Spleen (tissue), 11 donors: ENCODE measurements around the gene TBX4. TPM values are rescaled to one million over a fixed set of nuclear protein-coding genes. Genes with fewer than 3 reads are reported as not detected.
A peak's percentile ranks its signal among the peaks of the same experiment; 100 is the strongest.

ENCODE experiments used
- DNase-seq: peaks from one replicate; pipeline ENCODE4 v3.0.0-alpha.2; 2020
- H3K27ac ChIP-seq, 8 donors: fragments of 200-600 bp; sonication (generic) in 7 of 8; 1 replicate in 4 of 8; 2 replicates in 4 of 8; pipeline versions ENCODE4 v1.5.0 to v1.8.0; 2016 to 2021; ENCODE audit warnings: inconsistent platforms in 4 of 8, mild to moderate bottlenecking in 4 of 8, moderate library complexity in 1 of 8
- H3K27me3 ChIP-seq, 7 donors: fragments of 200-600 bp; sonication (generic) in 6 of 7; replicated peaks in 1 of 7; 1 replicate in 4 of 7; 2 replicates in 3 of 7; pipeline versions ENCODE4 v1.5.0 to v1.8.0; 2016 to 2021; ENCODE audit warnings: inconsistent platforms in 3 of 7, mild to moderate bottlenecking in 1 of 7
- H3K36me3 ChIP-seq, 6 donors: fragments of 200-600 bp; sonication (generic) in 5 of 6; 1 replicate in 4 of 6; 2 replicates in 2 of 6; pipeline versions ENCODE4 v1.5.0 to v1.8.0; 2016 to 2021; ENCODE audit warnings: inconsistent platforms in 2 of 6
- H3K4me1 ChIP-seq, 6 donors: fragments of 200-600 bp; sonication (generic) in 5 of 6; 1 replicate in 3 of 6; 2 replicates in 3 of 6; pipeline versions ENCODE4 v1.5.0 to v1.8.0; 2016 to 2021; ENCODE audit warnings: inconsistent platforms in 3 of 6
- H3K4me3 ChIP-seq, 8 donors: fragments of 200-600 bp; sonication (generic) in 7 of 8; 1 replicate in 4 of 8; 2 replicates in 4 of 8; pipeline versions ENCODE4 v1.5.0 to v1.8.0; 2016 to 2021; ENCODE audit warnings: inconsistent platforms in 4 of 8, mild to moderate bottlenecking in 4 of 8, moderate library complexity in 2 of 8
- H3K9me3 ChIP-seq, 8 donors: fragments of 200-600 bp; sonication (generic) in 7 of 8; 1 replicate in 4 of 8; 2 replicates in 4 of 8; pipeline versions ENCODE4 v1.5.0 to v1.8.0; 2016 to 2021; ENCODE audit warnings: inconsistent platforms in 4 of 8
- CTCF ChIP-seq, 11 experiments: fragments of 200-600 bp in 7 of 11; fragments of 450-650 bp in 4 of 11; sonication (generic) in 4 of 11; IDR thresholded peaks in 8 of 11; conservative IDR thresholded peaks in 3 of 11; 1 replicate in 7 of 11; 2 replicates in 4 of 11; pipeline versions ENCODE4 v1.4.0 to v1.8.0; 2016 to 2021; ENCODE audit warnings: antibody characterized with exemption in 11 of 11, inconsistent platforms in 4 of 11, mild to moderate bottlenecking in 1 of 11
- POLR2A ChIP-seq, 3 donors: fragments of 450-650 bp; IDR thresholded peaks; one replicate each; pipeline ENCODE4 v1.5.1; 2017; ENCODE audit warnings: antibody characterized with exemption in 3 of 3, mild to moderate bottlenecking in 1 of 3
- POLR2AphosphoS5 ChIP-seq, 3 donors: sonication (generic); formaldehyde crosslinking; IDR thresholded peaks; one replicate each; pipeline ENCODE4 v1.5.1; 2017; ENCODE audit warnings: antibody characterized with exemption in 3 of 3
- WGBS, 5 donors: extraction: QIAGEN DNeasy Blood & Tissue Kit in 3 of 5; methylation state at CpG; one replicate each; pipeline versions ENCODE4 v1.1.5 to v1.1.7; 2013 to 2018; 5-methylcytosine and 5-hydroxymethylcytosine counted together
- intact Hi-C: fragments of 100-400 bp; cut with DNase I; formaldehyde crosslinking; loops from one replicate; pipeline ENCODE4 v1.15.0; 2023; ENCODE audit warnings: low total_unique reads
- polyA plus RNA-seq, 3 donors: library from polyadenylated mRNA; stranded (reverse); fragments of 200-250 nt; gene quantifications; one replicate each; pipeline ENCODE4 v1.2.1, GENCODE V29; 2013
- total RNA-seq, 7 donors: library from RNA; depleted of rRNA in 3 of 7; stranded (reverse); fragments of >200 nt in 3 of 7; fragmentation: NEBNext Ultra II Directional in 4 of 7; extraction: Animal tissue kit (Norgen Biotek cat#: 25700) in 4 of 7; gene quantifications; one replicate each; pipeline versions ENCODE4 v1.1.0 to v1.2.1, GENCODE V29; 2016 to 2021
- donor health status: healthy with polysubstance abuse.
- donor health status: DM: no; HTN: no; CAD: no; lungs with moderate emphysema.
- donor health status: DM: no; HTN: no; CAD: no.
- donor health status: Bipolar disorder and iron deficiency.
- donor health status: healthy.
- donor health status: DM: no; HTN: no; CAD: no.
- donor health status: DM: yes; HTN: yes; CAD: no.

Gene TBX4
- total and polyA plus RNA-seq, 10 donors, result not detected

DNA sequence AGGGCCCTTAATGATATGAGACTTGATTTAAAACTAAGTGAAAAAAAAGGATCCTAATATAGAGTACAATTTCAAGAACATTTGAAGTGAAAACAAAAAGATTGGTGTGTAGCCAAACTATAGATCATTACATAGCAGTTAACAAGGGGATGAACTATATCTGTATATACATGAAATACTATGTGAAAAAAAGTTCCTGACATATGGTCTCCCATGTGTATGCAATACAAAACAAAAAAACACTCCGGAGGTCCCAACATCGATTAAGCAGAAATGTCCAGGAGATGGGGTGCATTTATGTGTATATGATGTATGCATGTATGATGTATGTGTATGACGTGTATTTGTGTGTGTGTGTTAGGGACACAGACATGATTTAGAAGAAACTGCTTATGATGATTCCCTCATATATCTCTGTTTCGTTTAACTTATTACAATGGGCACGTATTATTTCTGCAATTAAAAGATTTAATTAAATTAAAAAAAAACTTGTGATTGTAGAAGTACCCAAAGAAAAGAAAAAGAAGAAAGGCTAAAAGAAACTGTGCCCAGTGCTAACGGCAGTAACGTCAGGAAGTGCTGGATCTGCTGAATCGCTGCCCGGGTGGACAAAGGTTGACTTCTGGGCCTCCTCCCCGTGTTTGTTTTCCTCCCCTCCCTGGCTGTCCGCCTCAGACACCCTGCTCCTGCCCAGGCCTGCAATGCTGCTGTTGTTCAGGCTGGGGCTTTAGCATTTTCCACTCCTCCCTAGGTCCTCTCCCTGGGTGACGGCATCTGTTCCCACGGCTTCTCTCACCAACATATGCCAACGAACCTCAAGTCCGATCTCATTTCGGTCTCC lies 36.9 kb downstream of the TBX4 start:
- WGBS, 5 donors, result 83 to 89% (median 86%) methylated on average over 16 of the region's 16 CpGs
- intact Hi-C loops, result no loop called here
- no peak overlapping the region for H3K4me3 ChIP-seq
- no peak for DNase-seq
- H3K27ac ChIP-seq, result no peak overlapping the region
- H3K9me3 ChIP-seq, result no peaks in the 10 kb centered on the region
- TF ChIP-seq POLR2AphosphoS5 (IDR thresholded peaks at IDR 0.05) (no peak), POLR2A (IDR thresholded peaks at IDR 0.05) (no peak), CTCF (IDR thresholded peaks at IDR 0.05 in 8 of 11, conservative IDR thresholded peaks at IDR 0.05 in 3 of 11) (no peak)
- H3K36me3 ChIP-seq, result no peaks in the 10 kb centered on the region
- H3K27me3 ChIP-seq, result peaks cover 0 to 36% (median 0%) of the 10 kb centered on the region in 7 donors
- peaks cover 0 to 6% (median 0%) of the 10 kb centered on the region in 6 donors for H3K4me1 ChIP-seq

- Histone ChIP-seq H3K9me3 (no peaks in the 10 kb centered on the region), H3K4me1 (peaks cover 0 to 6% (median 0%) of the 10 kb centered on the region in 6 donors), H3K36me3 (no peaks in the 10 kb centered on the region), H3K27ac (no peak overlapping the region), H3K4me3 (no peak overlapping the region), H3K27me3 (peaks cover 0 to 40% (median 0%) of the 10 kb centered on the region in 7 donors)
- no peak for TF ChIP-seq POLR2A (IDR thresholded peaks at IDR 0.05)
- TF ChIP-seq CTCF (IDR thresholded peaks at IDR 0.05 in 8 of 11, conservative IDR thresholded peaks at IDR 0.05 in 3 of 11), result no peak
- TF ChIP-seq POLR2AphosphoS5 (IDR thresholded peaks at IDR 0.05), result no peak
- intact Hi-C loops, result no loop called here
- 84 to 97% (median 92%) methylated on average over 8 to 12 of the region's 12 CpGs for WGBS, 5 donors
- DNase-seq, result peak; percentile 58
Measured at GRCh38 chr17:61489719-61490490, 37.7 kb downstream of the TBX4 start.

GRCh38 chr17:61490540-61490975 lies 38.3 kb downstream of the TBX4 start:
- Histone ChIP-seq H3K27me3 (peaks cover 0 to 44% (median 0%) of the 10 kb centered on the region in 7 donors), H3K27ac (no peak overlapping the region), H3K4me3 (no peak overlapping the region), H3K36me3 (no peaks in the 10 kb centered on the region), H3K4me1 (peaks cover 0 to 6% (median 0%) of the 10 kb centered on the region in 6 donors), H3K9me3 (no peaks in the 10 kb centered on the region)
- WGBS, 5 donors, result 82 to 95% (median 88%) methylated on average over 3 to 5 of the region's 5 CpGs
- DNase-seq, result no peak
- intact Hi-C loops, result no loop called here
- TF ChIP-seq POLR2A (IDR thresholded peaks at IDR 0.05) (no peak), CTCF (IDR thresholded peaks at IDR 0.05 in 8 of 11, conservative IDR thresholded peaks at IDR 0.05 in 3 of 11) (no peak), POLR2AphosphoS5 (IDR thresholded peaks at IDR 0.05) (no peak)

DNA sequence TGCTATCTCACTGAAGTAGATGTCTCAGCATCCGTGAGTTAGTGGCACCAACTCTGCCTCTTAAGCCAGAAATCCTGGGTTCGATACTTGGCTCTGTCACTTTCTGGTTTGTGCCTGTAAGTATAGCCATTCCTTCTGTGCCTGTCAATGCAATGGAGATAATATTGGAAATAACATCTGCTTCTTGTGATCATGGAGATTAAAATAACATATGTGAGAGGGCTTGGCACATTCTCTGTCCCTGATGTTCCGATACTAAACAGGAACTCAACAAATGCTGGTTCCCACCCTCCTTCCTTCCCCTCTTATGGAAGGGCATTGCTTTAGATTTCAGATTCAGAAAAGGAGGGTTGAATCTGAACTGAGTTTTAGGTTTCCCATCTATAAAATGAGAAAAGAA lies 39.8 kb downstream of the TBX4 start:
- H3K27ac ChIP-seq, result no peak overlapping the region
- TF ChIP-seq POLR2A (IDR thresholded peaks at IDR 0.05) (no peak), POLR2AphosphoS5 (IDR thresholded peaks at IDR 0.05) (no peak), CTCF (IDR thresholded peaks at IDR 0.05 in 8 of 11, conservative IDR thresholded peaks at IDR 0.05 in 3 of 11) (no peak)
- WGBS, 5 donors, result 80 to 89% (median 85%) methylated on average over 3 of the region's 3 CpGs
- DNase-seq, result no peak
- no peaks in the 10 kb centered on the region for H3K4me1 ChIP-seq
- H3K27me3 ChIP-seq, result peaks cover 0 to 38% (median 0%) of the 10 kb centered on the region in 7 donors
- no peaks in the 10 kb centered on the region for H3K9me3 ChIP-seq
- no peak overlapping the region for H3K4me3 ChIP-seq
- no peaks in the 10 kb centered on the region for H3K36me3 ChIP-seq
- intact Hi-C loops, result no loop called here
